Activated CD4-positive, alpha-beta T cell treated with anti-CD3 and anti-CD28 coated beads, Interleukin-2, amount 50 U/mL, for 24 hours (primary cell): ENCODE measurements around the gene ARAP1.

ENCODE experiments used
- DNase-seq, 2 donors: peaks; one replicate each; pipeline ENCODE4 v3.0.0-alpha.2; 2020; ENCODE audit warnings: low read depth in 1 of 2, low spot score in 1 of 2

The ARAP1 gene

GRCh38 chr11:72763823-72764222 is 11.6 kb upstream of the ARAP1 start:
- no peak for DNase-seq

GRCh38 chr11:72762641-72763304 is 10.6 kb upstream of the ARAP1 start:
- DNase-seq: no peak

GRCh38 chr11:72760539-72761405 is 8.6 kb upstream of the ARAP1 start:
- no peak for DNase-seq

GRCh38 chr11:72759468-72759985 is 7.3 kb upstream of the ARAP1 start:
- DNase-seq: no peak

- no peak for DNase-seq
These were observed 6.6 kb upstream of the ARAP1 start for GRCh38 chr11:72758690-72759389.

- DNase-seq: no peak
These were observed 6.1 kb upstream of the ARAP1 start for GRCh38 chr11:72758304-72758689.

- DNase-seq: no peak
These were observed 3.6 kb upstream of the ARAP1 start for GRCh38 chr11:72755713-72756285.

- DNase-seq: no peak
These were observed 2.4 kb upstream of the ARAP1 start for GRCh38 chr11:72754544-72755155.

- DNase-seq: no peak
These were observed 1.9 kb upstream of the ARAP1 start for GRCh38 chr11:72754149-72754543.

GRCh38 chr11:72753341-72754148 is 1.3 kb upstream of the ARAP1 start:
- DNase-seq: no peak

- DNase-seq: no peak
These were observed 806 bp downstream of the ARAP1 start for GRCh38 chr11:72751116-72752087.

GRCh38 chr11:72750556-72751115 is 1.6 kb downstream of the ARAP1 start:
- DNase-seq: no peak

GRCh38 chr11:72750086-72750485 is 2.1 kb downstream of the ARAP1 start:
- DNase-seq: no peak

GRCh38 chr11:72747289-72747855 is 4.8 kb downstream of the ARAP1 start:
- DNase-seq: no peak

- DNase-seq: no peak
These were observed 5.4 kb downstream of the ARAP1 start for GRCh38 chr11:72746821-72747220.

- no peak for DNase-seq
These were observed 6.2 kb downstream of the ARAP1 start for GRCh38 chr11:72745925-72746550.

- no peak for DNase-seq
These were observed 6.7 kb downstream of the ARAP1 start for GRCh38 chr11:72745511-72745910.

GRCh38 chr11:72744474-72744873 is 7.7 kb downstream of the ARAP1 start:
- no peak for DNase-seq
